NB4 (cell line): Measurements from ENCODE around the gene PRKCE.

Experiments
- CTCF ChIP-seq: IDR thresholded peaks from one replicate; pipeline ENCODE4 v1.5.1; 2012; ENCODE audit warnings: low read depth, low read length
- POLR2A ChIP-seq: IDR thresholded peaks from 2 replicates; pipeline ENCODE4 v1.6.1; 2011; ENCODE audit warnings: mild to moderate bottlenecking; ENCODE audit not compliant: insufficient read length; ENCODE audit errors: extremely low read depth

- TF ChIP-seq CTCF (no peak), POLR2A (no peak)
These were observed 312.3 kb downstream of the PRKCE start for GRCh38 chr2:45963816-45964215.
